Activated naive CD4-positive, alpha-beta T cell treated with Interleukin-2 at 50 U/mL for 16 hours (primary cell): ENCODE data around the gene COG5.
"Not testable (repeated sequence)": the region's sequence is repeated elsewhere in the genome, so short reads cannot be mapped to it uniquely, and the experiment has no call there.

Experiments
- DNase-seq: peaks from one replicate; pipeline ENCODE4 v3.0.0-alpha.2; 2020

COG5 gene

GRCh38 chr7:107258737-107259136 lies 305.0 kb downstream of the COG5 start:
- DNase-seq: no peak

GRCh38 chr7:107255602-107256001 lies 308.1 kb downstream of the COG5 start:
- DNase-seq: no peak

GRCh38 chr7:107254398-107254985 lies 309.2 kb downstream of the COG5 start:
- DNase-seq: no peak

- no peak for DNase-seq
Measured at GRCh38 chr7:107253599-107253998, 310.1 kb downstream of the COG5 start.

- DNase-seq: no peak
Measured at GRCh38 chr7:107251963-107252362, 311.8 kb downstream of the COG5 start.

- DNase-seq: no peak
Measured at GRCh38 chr7:107248551-107249316, 315.0 kb downstream of the COG5 start.

- DNase-seq: not testable (repeated sequence)
Measured at GRCh38 chr7:107246836-107247235, 316.9 kb downstream of the COG5 start.

GRCh38 chr7:107244613-107245012 lies 319.1 kb downstream of the COG5 start:
- no peak for DNase-seq

GRCh38 chr7:107242267-107242666 lies 321.5 kb downstream of the COG5 start:
- DNase-seq: no peak

- no peak for DNase-seq
Measured at GRCh38 chr7:107237451-107237850, 326.3 kb downstream of the COG5 start.

GRCh38 chr7:107236862-107237261 lies 326.9 kb downstream of the COG5 start:
- DNase-seq: no peak

- no peak for DNase-seq
Measured at GRCh38 chr7:107234436-107234835, 329.3 kb downstream of the COG5 start.

GRCh38 chr7:107233981-107234380 lies 329.7 kb downstream of the COG5 start:
- no peak for DNase-seq

- no peak for DNase-seq
Measured at GRCh38 chr7:107233174-107233573, 330.5 kb downstream of the COG5 start.

GRCh38 chr7:107232568-107233090 lies 331.1 kb downstream of the COG5 start:
- no peak for DNase-seq

- no peak for DNase-seq
Measured at GRCh38 chr7:107230334-107230733, 333.4 kb downstream of the COG5 start.

GRCh38 chr7:107228291-107228690 lies 335.4 kb downstream of the COG5 start:
- DNase-seq: no peak

- DNase-seq: no peak
Measured at GRCh38 chr7:107224374-107225223, 339.1 kb downstream of the COG5 start.

GRCh38 chr7:107220806-107221205 lies 342.9 kb downstream of the COG5 start:
- not testable (repeated sequence) for DNase-seq

- no peak for DNase-seq
Measured at GRCh38 chr7:107220356-107220755, 343.4 kb downstream of the COG5 start.

GRCh38 chr7:107219563-107220244 lies 344.0 kb downstream of the COG5 start:
- no peak for DNase-seq

GRCh38 chr7:107213945-107214344 lies 349.8 kb downstream of the COG5 start:
- no peak for DNase-seq
